AG20443 (cell line): ENCODE measurements around the gene PHACTR3.

Experiments used
- DNase-seq: peaks from one replicate; pipeline ENCODE4 v3.0.0; 2012; ENCODE audit warnings: low spot score, mixed read lengths

The PHACTR3 gene

GRCh38 chr20:59672576-59672975, 68.2 kb downstream of the PHACTR3 start:
- no peak for DNase-seq

DNA sequence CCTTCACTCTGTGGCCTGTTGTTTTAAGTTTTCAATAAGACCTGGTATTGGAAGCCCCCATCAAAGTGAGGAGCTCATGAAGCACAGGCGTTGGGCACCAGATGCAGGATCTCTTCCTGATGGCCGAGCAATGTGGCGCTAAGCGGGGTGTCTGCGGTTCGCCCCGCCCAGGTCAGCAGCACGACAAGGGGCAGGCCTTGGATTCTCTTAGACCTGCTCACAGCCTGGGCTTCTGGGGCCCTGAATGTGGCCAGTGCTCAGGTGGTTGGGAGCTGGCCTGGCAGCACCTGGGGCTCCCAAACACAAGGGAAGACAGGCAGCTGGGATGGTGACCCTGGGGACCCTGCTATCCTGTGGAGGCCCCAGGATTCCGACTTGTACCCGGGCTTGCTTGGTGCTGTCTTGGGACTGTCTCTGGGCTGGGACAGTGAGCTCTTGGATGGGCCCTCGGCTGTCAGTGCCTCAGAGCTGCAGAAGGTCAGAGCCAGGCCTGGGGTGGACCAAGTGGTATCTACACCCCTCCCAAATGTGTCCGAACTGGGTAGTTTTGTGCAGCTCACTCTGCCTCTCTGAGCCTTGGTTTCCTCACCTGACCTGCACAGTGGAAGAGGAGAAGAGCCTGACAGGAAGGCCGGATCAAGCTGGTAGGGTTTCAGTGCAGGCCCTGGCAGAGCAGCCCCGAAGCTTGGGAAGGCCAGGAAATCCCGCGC, 69.1 kb downstream of the PHACTR3 start:
- peak; percentile 12 for DNase-seq

GRCh38 chr20:59673998-59674445, 69.7 kb downstream of the PHACTR3 start:
- DNase-seq, result peak; percentile 6

DNA sequence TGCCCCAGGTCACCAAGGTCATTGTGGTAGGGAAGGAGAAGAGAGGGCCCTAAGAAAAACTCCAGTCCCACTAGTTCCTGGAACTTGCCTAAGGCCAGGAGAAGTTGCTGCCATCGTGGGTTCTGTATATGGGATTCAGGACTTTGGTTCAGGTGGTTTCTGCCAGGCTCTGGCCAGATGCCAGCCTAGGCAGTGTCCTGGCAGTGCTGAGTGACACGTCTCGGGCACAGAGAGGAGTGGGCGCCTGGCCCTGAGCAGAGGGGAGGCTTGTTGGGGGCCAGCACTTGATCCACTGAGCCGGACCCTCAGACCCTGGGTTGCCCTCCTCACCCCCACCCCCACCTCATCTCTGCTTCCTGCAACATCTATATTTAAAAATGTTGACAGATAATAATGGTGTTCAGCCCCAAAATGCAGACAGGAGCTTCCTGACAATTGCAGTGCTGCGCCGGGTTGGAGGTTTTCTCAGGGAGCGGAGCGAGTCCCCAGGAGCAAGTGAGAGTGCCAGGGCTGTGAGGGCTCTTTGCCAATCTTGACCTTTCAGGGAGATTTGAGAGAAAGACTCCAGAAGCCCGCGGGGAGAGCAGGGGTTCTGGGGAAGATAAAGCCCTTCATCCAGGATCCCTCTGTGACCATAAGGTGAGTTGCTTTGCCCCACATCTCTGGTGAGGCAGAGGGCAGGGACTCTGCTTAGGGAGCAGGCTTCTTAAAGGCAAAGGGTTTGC, 71.9 kb downstream of the PHACTR3 start:
- no peak for DNase-seq

DNA sequence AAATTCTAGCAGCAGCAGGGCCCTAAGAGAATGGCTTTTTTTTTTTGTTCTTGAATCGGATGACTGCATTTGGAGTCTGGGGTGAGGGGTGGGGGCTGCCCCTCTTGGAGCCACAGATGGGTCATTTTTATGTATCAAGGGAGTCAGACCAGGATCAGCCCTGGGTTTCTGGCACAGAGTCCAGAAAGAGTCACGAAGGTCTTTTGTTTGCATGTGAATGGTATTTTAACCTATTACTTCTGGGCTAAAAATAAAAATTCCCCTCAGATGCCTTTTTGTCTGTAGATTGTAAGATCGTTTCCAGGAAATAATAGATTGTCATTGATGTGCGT, 72.5 kb downstream of the PHACTR3 start:
- peak; percentile 70 for DNase-seq

DNA sequence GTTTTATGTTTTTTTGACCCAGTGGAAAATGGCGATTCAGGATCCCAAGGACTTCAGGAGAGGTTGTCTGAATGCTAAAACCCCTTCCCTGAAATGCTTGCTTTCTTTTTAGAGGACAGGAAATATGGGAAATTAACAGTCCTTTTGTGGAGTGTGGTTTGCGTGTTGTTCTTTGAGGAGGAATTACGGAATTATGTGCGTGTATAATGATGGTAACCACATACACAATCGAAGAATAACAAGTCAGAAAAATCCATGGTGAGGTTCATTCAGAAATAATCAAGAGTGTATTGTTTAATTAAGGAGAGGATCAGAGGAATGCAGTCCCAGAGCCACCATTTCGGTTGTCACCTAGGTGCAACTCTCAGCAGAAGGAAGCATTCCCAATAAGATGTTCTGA, 73.2 kb downstream of the PHACTR3 start:
- DNase-seq, result no peak

- no peak for DNase-seq
Measured at GRCh38 chr20:59678288-59678687, 73.9 kb downstream of the PHACTR3 start.

GRCh38 chr20:59678951-59679350, 74.6 kb downstream of the PHACTR3 start:
- DNase-seq, result no peak

DNA sequence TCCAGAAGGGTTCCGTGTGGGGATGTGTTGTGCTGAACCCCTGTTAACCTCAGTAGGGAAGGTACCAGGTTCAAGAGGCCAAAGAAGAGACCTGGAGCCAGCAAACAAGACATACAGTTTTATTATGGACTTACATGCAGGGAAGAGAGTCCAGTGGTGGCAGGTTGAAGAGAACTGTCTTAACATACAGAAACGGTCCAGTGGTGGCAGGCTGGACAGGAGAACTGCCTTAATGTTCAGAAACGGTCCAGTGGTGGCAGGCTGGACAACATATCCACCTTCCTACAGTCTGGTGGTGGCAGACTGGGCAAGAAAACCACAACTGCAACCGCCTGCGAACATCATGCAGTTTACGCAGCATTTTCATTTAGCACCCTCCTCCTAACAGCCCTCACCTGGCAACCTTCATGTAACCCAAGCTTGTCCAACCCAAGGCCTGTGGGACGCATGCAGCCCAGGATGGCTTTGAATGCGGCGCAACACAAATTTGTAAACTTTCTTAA, 75.9 kb downstream of the PHACTR3 start:
- DNase-seq, result no peak

DNA sequence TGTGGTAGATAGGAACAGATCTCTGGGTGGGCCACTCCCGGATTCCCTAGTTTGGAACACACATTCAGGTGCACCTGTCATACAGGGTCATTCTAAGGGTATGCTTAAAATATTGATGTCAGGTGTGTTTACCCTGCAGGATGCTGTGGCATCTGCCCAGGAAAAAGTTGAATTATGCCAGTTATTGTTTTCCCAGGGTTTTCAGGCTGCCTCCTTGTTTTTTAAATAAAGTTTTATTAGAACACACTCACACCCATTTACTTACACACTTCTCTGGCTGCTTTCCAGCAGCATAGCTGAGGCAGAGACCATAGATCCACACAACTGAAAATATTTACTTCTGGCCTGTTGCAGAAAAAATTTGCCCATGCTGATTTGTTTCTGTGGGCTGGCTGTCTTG, 76.5 kb downstream of the PHACTR3 start:
- DNase-seq, result no peak

- no peak for DNase-seq
Measured at GRCh38 chr20:59682603-59683002, 78.3 kb downstream of the PHACTR3 start.

DNA sequence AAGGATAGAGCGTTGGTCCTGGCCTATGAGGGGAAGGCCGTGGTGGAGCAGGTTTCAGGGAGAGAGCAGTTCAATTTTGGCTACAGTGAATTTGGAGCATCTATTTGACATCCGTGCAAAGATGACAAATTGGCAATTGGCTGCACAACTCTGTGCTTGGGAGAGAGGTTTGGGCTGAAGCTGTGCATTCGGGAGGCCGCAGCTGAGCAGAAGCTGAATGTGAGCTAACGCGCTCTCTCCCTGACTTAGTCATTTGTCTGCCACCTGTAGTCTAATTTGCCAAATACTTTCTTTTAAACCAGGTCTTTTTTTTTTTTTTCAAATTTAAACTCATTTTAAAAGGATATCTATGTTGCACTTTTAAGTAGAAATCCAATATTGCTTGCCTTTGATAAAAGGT, 78.8 kb downstream of the PHACTR3 start:
- no peak for DNase-seq

GRCh38 chr20:59684685-59685242, 80.4 kb downstream of the PHACTR3 start:
- DNase-seq, result no peak

- DNase-seq, result no peak
Measured at GRCh38 chr20:59686404-59687346, 82.3 kb downstream of the PHACTR3 start.

GRCh38 chr20:59688356-59688755, 84.0 kb downstream of the PHACTR3 start:
- DNase-seq, result no peak

GRCh38 chr20:59688999-59689398, 84.7 kb downstream of the PHACTR3 start:
- no peak for DNase-seq

- no peak for DNase-seq
Measured at GRCh38 chr20:59690101-59690500, 85.8 kb downstream of the PHACTR3 start.

- DNase-seq, result no peak
Measured at GRCh38 chr20:59690976-59691375, 86.6 kb downstream of the PHACTR3 start.

DNA sequence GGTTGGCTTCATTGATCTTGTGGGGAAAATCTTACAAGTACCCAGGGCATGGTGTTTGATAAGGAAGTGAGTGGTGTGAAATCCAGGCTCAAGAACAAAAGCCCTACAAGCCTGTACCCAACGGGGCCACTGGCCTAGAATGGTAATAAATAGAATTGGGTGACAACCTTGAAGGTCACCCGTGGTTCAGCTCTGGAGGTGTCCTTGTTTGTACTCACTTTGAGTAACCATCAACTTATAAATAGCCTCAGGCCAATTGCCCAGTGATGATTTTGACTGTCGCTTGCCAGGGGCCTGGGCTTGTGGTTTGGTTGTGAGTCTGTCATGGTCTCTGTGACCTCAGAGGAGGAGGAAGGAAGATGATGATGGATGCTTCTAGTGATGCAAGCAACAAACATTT, 87.8 kb downstream of the PHACTR3 start:
- no peak for DNase-seq

DNA sequence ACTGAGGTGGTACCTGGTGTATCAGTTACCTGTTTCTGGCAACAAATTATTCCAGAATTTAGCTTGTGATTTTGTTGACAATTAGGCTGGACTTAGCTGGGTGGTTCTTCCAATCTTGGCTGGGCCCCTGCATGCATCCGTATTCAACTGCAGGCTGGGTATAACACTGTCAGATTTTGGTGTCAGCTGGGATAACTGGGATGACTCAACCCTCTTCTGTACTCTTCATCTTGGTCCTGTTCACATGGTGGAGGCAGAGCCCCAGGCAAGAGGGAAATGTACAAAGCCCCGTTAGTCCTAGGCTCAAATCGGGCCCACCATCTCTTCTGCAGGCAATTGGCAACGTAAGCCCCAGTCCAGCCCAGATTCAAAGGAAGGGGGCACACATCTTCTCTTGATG, 89.2 kb downstream of the PHACTR3 start:
- no peak for DNase-seq

GRCh38 chr20:59696476-59696875, 92.1 kb downstream of the PHACTR3 start:
- DNase-seq, result no peak

DNA sequence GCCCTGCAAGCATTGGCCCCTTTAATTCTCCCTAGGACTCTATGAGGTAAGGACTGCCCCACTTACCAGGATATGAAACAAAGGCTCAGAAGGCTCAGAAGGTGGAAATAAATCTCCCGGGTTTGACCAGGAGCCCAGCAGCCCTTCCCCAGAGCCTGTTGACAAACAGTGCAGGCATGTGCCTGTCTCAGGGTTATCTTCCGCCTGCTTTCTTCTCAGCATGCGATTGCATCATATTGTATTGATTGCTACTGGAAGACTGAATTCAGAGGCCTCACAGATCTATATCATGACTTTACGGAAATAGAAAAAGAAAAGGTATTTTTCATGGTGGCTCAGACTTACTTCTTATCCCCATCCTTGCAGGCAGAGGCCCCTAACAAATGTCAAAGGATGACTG, 92.7 kb downstream of the PHACTR3 start:
- DNase-seq, result no peak
